GM21723 (cell line): ENCODE results near the gene PRR5.
"Not testable (repeated sequence)": the region's sequence is repeated elsewhere in the genome, so short reads cannot be mapped to it uniquely, and the experiment has no call there.

Source experiments
- ATAC-seq: cut with Tn5 transposase; IDR thresholded peaks from one replicate; pipeline ENCODE4 v1.9.1; 2021; ENCODE audit warnings: mild to moderate bottlenecking, moderate library complexity; ENCODE audit not compliant: unreplicated experiment

The PRR5 gene, protein sequence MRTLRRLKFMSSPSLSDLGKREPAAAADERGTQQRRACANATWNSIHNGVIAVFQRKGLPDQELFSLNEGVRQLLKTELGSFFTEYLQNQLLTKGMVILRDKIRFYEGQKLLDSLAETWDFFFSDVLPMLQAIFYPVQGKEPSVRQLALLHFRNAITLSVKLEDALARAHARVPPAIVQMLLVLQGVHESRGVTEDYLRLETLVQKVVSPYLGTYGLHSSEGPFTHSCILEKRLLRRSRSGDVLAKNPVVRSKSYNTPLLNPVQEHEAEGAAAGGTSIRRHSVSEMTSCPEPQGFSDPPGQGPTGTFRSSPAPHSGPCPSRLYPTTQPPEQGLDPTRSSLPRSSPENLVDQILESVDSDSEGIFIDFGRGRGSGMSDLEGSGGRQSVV

DNA sequence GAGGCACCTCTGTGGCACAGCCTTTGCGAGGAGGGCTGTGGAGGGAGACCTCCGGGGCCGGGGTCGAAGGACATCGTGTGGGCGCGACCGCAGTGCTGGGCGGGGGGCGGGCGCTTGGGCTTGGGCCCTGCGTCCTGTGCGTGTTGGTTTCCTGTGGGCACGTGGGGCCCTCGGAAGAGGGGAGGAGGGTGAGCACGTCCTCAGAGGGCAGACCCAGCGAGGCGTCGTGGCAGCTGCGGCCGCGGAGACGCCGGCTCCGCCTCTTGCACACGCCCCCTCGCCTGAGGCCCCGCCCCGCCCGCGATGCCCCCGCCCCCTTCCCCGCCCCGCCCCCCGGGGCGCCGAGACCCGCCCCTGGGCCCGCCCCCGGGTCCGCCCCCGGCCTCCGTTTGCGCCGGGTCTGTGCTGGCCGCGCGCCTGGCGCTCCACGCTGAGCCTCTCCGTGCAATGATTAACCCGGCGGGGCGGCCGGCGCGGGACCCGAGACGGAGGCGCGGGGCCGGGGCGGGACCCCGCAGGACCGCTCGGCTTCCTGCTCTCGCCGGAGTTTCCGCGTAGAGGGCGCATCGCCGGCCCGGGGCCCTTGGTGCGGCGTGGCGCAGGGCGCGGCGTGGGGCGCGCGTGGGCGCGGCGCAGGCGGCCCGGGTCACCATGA, at the start of gene PRR5:
Gene PRR5, plus strand, starts transcription at position 381 of the 655 bp plus-strand sequence. Its CDS starts 271 bp downstream, at position 652.
- peak; percentile 65 for ATAC-seq

DNA sequence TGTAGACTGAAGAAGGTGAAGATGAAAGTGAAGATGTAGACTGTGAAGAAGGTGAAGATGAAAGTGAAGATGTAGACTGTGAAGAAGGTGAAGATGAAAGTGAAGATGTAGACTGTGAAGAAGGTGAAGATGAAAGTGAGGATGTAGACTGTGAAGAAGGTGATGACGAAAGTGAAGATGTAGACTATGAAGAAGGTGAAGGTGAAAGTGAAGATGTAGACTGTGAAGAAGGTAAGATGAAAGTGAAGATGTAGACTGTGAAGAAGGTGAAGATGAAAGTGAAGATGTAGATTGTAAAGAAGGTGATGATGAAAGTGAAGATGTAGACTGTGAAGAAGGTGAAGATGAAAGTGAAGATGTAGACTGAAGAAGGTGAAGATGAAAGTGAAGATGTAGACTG, 49.1 kb upstream of the PRR5 start:
- not testable (repeated sequence) for ATAC-seq

DNA sequence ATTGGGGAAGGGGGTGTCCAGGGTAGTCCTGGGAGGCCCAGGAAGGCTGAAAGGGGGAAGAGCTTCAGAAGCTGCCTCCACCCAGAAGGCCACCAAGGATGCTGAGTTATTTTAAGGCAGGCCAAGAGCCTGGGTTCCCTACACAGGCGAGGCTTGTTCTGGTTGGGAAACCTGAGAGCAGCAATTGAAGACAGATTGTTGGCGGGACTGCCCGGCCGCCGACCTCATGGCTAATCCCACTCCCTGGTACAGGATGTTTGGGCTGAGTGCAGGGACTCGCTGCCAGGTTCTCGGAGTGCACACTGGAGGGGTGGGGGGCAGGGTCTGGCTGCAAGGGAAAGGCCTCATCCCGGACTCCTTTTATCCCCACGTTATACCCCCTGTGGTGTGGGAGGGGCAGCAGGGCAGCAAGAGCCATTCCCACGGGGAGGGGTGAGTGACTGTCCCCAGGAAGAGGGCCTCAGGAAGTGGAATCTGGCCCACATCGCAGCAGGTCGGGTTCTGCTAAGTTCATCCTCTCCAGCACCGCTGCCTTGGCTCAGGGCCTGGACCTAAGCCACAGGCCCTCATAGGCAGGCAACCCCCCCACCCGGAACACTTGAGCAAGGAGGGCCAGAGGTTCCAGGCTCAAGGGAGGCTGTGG, 43.6 kb upstream of the PRR5 start:
- no peak for ATAC-seq

DNA sequence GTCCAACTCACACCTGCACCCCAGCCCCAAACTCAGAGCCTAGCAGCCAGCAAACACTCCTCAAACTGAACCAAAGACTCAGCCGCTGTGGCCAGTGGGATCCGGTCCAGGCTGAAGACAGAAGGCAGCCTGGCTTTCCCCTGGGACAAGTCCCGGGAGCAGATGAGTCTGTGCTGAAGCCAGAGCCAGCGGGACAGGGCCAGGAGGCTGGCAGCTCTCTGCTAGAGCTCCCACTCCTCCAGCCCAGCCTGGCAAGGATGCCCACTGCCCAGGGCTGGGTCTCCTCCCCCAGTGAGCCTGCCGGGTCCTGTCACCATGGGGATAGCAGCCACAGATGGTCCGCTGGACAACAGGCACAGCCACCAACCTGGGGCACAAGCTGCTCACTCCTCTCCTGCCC, 42.9 kb upstream of the PRR5 start:
- ATAC-seq, result no peak

DNA sequence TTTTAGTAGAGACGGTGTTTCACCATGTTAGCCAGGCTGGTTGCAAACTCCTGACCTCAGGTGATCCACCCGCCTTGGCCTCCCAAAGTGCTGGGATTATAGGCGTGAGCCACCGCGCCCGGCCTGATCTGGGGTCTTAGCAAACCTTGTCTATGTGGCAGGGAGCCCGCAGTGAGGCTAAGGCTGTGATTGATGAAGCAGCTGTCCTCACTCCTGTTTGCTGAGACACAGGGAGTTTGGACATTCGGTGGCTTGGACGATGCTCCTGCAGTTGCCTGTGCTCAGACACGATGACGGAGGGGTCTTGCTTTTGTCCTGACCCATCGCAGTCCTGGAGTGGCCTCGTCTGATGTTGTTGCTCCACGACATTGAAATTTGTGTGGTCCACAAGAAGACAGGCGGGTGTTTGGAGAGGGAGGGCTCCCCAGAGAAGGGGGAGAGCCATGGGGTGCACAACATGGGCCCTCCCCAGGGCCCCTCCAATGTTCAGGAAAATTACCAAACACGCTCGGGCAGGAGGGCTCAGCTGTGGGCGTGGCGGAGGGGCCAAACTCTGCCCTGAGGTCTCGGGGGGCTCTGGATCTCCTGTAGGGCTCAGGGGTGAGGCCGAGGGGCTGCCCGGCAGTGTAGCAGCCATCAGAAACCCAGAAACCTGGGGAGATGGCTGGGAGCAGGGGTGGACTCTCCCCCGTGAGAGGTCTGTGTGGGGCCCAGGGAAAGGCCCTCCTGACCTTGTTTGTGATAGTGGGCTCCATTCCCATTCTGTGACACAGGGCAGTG, 41.8 kb upstream of the PRR5 start:
- ATAC-seq, result no peak

DNA sequence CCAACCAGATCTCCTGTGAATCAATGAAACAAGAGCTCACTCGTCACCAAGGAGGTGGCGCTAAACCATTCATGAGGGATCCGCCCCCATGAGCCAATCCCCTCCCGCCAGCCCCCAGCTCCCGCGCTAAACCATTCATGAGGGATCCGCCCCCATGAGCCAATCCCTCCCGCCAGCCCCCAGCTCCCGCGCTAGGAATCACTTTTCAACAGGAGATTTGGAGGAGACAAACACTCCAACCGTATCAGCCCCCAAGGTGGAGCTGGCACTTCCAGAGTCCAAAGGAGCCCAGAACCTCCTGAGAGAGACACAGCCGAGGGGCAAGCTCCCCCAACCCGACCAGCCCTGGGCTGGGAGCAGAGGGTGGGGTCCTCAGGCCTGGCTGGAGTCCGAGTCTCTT, 40.9 kb upstream of the PRR5 start:
- ATAC-seq, result no peak

DNA sequence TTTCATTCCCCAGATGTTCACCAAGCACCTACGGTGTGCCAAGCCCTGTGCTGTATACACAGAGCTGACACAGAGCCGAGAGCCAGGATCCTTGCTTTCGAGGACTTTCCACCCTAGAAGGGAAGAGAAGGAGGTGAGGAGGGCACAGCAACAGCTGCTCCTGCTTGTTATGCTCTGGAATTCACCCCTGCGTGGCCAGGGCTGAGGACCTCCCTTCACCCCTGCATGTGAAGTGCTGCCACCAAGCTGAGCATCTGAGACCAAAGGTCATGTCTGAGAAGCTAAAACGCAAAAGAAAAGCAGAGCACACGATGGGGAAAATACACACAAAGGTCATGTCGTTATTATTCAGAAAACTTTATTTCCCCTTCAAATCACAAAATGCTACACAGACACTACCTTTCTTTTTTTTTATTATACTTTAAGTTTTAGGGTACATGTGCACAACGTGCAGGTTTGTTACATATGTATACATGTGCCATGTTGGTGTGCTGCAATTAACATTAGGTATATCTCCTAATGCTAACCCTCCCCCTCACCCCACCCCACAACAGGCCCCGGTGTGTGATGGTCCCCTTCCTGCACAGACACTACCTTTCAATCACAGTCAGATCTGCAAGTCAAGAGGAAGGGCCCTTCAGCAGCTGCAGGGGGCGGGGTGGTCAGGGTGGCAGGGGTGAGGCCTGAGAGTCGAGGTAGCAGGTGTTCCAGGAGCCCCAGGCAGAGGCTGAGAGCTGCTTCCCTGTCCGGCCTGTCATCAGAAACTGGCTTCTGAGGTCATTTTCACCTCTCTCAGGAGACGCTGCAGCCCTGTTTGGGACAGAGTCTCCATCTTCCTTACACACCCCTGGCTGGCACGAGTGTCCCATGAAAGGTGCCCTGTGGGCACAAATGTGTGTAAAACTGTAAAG, 40.1 kb upstream of the PRR5 start:
- no peak for ATAC-seq

DNA sequence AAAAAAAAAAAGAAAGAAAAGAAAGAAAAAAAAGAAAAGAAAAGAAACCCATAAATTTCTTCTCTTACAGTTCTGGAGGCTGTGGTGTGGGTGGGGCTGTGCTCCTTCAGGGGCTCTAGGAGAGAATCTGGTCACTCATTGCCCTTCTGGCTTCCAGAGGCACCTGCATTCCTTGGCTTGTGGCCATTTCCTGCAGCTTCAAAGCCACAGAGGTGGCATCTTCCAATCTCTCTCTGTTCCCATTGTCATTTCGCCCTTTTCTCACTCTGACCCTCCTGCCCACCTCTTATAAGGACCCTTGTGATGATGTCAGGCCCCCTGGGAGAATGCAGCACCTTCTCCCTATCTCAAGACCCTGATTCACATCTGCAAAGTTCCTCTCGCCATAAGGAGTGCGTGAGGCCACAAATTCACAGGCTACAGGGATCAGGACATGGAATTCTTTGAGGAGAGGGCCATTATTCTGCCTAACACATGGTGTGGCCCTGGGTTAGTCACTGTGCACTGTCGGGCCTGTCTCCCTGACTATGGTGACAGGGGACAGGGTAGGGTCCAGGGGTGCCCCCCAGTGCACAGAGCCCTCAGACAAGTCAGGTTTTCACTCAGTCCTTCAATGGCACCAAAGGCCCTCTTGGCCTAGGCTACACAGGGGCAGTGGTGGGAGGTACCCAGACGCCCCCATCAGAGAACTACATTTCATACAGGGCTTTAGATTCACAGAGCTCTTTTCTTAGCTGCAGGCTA, 38.6 kb upstream of the PRR5 start:
- ATAC-seq, result no peak

DNA sequence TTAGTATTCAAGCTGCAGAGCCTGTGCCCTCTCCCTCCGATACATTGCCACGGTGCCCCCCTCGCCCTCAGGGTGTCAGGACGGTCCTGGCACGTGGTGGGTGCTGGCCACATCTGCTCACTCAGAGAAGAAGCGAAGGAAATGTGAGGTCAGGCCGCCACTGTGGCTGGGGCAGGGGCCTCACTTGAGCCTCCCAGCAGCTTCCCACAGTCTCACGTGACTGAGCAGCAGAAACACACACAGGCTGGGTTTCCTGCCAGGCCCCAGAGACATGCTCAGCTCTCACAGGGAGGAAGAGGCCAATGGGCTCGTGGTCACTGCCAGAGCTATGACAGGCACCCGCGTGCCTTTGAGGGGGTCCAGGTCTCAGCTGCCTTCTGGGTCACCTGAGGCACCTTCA, 37.9 kb upstream of the PRR5 start:
- ATAC-seq, result no peak

DNA sequence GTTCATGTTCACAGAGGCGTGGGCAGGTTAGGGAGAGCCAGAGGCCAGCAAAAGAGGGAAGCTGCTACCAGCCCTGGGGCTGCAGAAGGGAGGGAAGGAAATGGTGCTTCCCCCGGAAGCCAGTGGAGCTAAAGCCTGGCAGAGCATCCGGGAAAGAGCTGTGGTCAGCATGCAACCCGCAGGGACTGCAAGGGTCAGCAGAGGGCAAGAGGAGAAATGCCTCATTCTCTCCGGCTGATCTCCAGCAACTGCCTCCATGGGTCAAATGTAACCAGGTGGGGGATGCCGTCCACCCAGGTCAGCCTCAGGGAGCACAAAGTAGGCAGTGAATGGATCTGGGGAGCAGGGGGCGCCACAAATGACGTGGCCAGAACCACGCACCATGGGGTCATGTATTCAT, 36.9 kb upstream of the PRR5 start:
- ATAC-seq, result no peak

DNA sequence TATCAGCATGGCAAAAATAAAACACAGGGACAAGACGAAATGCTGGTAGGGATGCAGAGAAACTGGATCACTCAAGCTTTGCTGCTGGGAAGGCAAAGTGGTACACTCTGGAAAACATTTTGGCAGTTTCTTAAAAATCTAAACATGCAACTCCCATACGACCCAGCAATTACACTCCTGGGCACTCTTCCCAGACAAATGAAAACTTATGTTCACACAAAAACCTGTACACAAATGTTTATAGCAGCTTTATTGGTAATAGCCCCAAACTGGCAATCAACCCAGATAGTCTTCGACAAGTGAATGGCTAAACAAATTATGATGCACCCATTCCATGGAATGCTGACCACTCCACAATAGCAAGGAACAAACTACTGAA, 35.8 kb upstream of the PRR5 start:
- ATAC-seq, result no peak

DNA sequence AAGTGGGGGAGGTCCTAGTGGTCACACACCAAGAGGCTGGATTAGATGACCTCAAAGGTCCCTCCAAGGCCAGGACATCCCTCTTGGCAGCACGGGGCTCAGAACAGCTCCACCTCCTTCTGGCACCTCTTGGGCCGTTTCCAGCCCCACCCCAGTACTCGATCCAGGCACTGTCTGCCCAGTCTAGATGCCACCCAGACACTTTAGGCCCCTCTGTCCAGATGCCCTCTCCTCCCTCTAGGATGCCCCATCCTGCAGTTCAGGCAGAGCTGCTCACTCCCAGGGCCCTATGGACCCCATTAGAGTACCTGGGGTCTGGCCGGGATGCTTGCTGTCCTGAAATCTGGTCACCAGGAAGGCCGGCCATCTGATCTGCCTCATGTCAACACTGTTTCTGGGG, 34.7 kb upstream of the PRR5 start:
- no peak for ATAC-seq

DNA sequence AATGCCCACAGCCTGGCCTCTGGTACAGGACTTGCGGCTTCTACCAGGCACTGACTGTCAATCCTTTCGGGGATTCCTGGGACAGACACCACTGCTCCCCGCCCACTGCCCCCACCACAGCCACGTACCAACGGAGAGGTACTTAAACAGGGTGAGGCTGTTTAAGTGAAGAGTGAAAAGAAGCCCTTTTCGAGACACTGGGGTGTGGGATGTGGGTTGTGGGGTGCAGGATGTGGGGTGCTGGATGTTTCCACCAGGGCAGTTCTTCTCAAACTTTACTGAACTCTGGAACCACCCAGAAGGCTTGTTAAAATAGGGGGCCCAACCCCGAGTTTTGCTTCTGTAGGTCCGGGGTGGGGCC, 34.2 kb upstream of the PRR5 start:
- ATAC-seq, result no peak

DNA sequence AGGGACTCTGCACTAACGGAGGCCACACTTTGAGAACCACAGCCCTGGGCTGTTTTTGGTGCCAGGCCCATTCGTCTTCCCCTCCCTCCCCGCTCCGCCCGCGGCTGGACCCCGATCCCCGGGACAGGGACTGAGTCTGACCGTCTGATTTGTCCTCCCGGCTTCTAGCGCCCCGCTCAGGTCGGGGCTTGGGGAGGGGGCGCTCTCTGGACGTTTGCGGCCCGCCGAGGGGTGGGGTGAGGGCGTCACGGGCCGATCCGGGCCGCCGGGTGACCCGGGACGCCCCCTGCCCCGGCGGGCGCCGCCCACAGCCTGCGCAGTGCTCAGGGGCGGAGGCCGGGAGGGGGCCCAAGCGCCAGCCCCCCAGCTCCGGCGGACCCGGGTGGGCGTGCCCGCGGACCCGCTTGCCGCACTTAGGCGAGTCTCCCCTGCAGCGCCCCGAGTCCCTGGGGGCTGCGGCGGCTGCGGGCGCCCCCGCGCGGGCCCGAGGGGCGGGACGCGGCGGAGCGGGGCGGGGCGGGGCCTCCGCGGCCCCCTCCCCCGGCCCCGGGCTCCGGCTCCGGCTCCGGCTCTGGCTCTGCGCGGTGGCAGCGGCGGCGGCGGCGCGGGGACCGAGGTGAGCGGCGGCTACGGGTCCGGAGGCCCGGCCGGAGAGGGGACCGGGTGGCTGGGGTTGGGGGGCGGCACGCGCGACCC, 33.7 kb upstream of the PRR5 start:
- no peak for ATAC-seq

DNA sequence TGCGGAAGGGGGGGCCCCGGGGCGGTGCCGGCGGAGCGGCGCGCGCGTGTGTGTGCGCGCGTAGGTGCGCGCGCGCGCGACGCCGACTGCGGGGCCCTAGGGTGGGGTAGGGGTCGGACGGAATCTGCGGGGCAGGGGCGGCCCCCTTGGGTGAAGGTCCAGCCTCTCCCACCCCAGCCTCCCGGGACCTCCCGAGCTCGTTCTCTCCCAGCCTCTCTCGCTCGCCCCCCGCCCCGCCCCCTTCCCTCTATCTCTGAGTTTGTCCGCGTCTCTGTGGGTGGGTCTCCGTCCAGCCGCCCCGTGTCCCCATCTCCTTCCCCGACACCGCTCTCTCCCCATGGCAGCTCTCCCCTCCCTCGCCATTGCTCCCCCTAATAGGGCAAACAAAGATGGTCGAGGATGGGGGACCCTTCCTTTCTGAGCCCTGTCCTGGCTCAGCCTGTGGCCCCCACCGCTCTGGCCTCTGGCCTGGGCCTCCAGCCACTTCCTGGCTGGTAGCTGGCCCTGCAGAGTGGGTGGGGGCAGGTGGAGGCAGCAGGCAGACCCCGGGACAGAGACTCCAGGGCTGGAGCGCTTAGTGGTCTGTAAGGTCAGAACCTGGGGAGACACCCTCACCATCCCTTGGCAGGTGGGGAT, 33.0 kb upstream of the PRR5 start:
- no peak for ATAC-seq

DNA sequence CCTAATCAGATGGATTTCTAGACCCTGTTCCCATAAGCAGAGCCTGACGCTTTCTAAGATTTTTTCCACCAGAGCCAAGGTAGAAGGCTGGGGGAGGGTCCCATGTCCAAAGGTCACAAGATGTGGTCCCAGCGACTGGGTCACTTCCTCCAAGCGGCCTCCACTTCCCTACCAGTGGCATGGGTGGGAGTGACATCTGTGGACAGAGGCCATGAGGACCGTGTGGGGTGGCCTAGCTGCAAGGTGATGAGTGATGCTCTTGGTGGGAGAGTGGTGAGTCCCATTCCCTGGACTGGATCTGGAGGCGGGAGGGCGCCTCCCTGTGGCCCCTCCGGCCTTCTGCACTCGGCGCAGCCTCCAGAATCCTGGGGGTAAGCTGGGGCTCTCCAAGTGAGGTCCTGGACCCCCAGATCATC, 32.4 kb upstream of the PRR5 start:
- ATAC-seq, result no peak

DNA sequence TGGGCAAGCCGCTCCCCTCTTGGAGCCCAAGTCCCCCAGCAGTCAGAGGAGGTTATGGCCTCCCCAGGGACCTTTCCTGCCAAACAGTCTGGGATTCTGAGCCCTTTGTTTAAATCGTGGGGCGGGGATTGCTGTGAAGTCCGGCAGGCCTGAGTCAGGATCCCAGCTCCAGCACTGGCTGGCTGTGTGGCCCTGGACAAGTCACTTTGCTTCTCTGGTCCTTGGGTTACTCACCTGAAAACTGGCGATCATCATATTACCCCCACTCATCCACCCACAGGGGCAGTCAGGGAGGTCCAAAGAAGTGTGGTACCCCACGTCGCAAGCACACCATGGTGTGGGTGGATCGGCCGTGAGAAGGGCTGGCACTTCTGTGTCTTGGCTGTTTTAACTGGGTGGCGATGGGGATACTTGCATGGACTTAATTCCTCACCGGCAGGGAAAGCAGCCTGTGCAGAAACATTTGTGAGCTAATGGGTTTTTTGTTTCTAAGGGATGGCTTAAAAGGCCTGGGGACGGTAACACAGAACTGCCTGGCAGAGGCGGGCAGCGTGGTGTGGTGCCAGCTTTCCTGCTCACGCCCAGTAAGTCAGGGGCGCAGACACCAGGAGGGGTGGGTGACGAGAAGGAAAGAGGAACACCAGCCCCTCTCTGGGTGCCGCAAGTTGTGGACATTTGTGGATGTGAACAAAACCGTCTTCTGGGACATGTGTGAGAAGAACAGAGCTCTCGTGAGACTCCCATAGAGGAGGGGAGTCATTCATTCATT, 31.6 kb upstream of the PRR5 start:
- ATAC-seq, result no peak

DNA sequence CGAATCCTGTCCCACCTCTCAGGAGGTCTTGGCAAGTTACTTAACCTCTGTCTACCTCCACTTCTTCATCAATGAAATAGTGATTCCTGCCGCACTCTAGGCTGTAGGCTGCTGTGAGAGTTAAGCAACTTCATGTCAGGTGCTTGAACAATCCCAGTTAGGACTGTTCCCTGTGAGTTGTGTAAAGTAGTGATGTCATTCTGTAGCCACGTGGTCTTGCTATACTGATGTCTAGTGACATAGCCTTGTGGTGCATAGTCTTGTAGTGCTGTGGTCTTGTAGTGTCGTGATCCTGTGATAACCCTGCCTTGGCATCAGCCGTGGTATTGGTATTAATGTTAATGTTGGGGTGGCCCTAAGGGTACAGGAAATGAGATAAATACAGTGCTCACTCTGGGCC, 30.3 kb upstream of the PRR5 start:
- no peak for ATAC-seq
